Measurements from ENCODE around the gene ALX3. TPM values are rescaled to one million over a fixed set of nuclear protein-coding genes. Genes with fewer than 3 reads are reported as not detected.

The ALX3 gene
- total RNA-seq, 4 donors from 2014 or later = not detected

DNA sequence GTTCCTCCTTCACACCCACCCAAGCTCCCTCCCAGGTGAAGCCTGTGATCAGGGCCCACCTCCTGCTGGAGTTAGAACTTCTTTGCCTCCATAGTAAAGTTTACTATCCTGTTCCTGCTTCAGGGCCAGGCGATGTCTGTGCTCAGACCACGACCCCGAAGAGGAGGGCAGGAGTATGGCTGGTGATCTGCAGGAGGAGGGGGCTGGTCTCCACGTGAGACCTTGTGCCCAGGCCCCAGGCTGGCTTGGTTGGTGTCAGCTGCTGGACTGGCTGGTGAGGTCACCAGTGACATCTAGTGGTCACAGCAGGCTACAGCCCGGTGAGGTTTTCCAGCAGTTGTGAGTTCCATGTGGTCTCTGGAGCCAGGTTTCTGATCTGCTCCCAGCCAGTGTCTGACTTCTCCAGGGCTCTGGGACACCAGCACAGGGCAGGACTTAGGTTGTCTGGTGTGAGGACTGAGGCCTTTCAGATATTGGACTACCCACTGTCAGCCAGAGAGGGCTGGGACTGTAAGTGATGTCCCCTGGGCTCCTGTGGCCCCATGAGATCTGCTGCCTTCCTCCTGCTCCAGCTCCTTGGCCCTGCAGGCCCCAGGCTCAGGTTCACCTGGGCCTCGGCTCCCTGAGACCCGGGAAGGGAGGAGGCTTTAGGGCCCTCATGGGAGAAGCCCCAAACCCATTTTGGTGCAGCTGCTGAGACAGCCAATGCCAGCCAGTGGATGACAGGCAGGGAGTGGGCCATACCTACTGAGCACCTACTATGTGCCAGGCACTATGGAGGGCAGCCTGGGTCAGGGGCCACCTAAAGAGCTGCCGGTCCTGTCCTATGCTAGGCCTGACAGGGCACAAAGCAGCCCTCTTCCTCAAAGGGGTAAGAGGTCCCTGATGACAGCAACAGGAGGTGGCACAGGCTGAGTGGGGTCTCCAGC, 35.8 kb upstream of the ALX3 start:
- Histone ChIP-seq H3K9me3 (no peaks in the 10 kb centered on the region), H3K27me3 (no peaks in the 10 kb centered on the region), H3K36me3 (no peaks in the 10 kb centered on the region), H3K27ac (no peak overlapping the region), H3K4me1 (no peaks in the 10 kb centered on the region), H3K4me3 (no peak overlapping the region)
- TF ChIP-seq POLR2A (IDR thresholded peaks at IDR 0.05) (no peak), EP300 (IDR thresholded peaks at IDR 0.05) (no peak)
- TF ChIP-seq, protein P1, sequence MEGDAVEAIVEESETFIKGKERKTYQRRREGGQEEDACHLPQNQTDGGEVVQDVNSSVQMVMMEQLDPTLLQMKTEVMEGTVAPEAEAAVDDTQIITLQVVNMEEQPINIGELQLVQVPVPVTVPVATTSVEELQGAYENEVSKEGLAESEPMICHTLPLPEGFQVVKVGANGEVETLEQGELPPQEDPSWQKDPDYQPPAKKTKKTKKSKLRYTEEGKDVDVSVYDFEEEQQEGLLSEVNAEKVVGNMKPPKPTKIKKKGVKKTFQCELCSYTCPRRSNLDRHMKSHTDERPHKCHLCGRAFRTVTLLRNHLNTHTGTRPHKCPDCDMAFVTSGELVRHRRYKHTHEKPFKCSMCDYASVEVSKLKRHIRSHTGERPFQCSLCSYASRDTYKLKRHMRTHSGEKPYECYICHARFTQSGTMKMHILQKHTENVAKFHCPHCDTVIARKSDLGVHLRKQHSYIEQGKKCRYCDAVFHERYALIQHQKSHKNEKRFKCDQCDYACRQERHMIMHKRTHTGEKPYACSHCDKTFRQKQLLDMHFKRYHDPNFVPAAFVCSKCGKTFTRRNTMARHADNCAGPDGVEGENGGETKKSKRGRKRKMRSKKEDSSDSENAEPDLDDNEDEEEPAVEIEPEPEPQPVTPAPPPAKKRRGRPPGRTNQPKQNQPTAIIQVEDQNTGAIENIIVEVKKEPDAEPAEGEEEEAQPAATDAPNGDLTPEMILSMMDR (IDR thresholded peaks at IDR 0.05) = peak in 3 of 4 experiments; percentile 84 to 91 (median 85)
- 0% methylated on average over 3 to 4 of the region's 8 CpGs for WGBS, 2 donors (ENCODE audit: low coverage in 1 of 2)
- ATAC-seq = peak; percentile 77

DNA sequence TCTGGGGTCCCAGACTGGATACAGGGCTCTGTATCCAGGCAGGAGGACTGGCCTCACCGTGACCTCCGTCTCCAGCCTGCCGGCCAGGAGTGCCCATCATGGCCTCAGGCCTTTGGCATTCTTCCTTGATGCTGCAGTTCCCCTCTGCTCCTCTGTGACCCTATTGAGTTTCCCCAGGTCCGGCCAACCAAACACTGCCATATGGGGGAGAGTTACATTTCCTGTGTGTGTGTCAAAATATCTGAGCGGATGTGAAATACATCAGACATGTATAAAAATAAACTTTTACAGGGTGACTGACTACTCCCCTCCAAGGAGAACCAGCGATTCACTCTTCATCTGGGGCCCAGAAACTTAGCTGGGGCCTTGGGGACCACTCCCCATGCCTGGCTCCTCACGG, 31.6 kb upstream of the ALX3 start:
- TF ChIP-seq POLR2AphosphoS5 (IDR thresholded peaks at IDR 0.05) (no peak), POLR2A (IDR thresholded peaks at IDR 0.05) (no peak), EP300 (IDR thresholded peaks at IDR 0.05) (no peak)
- TF ChIP-seq, protein P1 (IDR thresholded peaks at IDR 0.05) = no peak
- WGBS, 2 donors (ENCODE audit: low coverage in 1 of 2) = 50 to 83% methylated on average over 1 to 2 of the region's 7 CpGs
- H3K27me3 ChIP-seq = peaks cover 14% of the 10 kb centered on the region
- no peaks in the 10 kb centered on the region for H3K36me3 ChIP-seq
- no peak for ATAC-seq
- no peak overlapping the region for H3K27ac ChIP-seq
- H3K9me3 ChIP-seq = no peaks in the 10 kb centered on the region
- no peaks in the 10 kb centered on the region for H3K4me1 ChIP-seq
- H3K4me3 ChIP-seq = no peak overlapping the region

DNA sequence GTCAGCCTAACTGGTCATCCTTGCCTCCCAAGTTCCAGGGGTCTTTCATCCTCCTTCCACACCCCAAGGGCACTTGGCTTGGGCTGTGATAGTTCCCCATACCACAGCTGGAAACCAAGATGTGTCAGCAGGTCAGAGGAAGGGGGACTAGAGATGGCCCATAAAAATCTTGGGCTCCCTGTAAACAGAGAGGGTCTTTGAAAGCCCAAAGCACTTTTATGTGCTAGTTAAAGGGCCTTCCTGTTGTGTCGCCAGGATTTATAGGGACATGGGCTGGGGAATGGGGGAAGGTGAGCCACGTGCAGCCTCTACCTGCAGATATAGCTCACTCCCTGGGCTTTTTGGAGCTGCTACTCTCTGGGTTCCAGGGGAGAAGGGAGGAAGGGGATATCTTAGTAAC, 29.9 kb upstream of the ALX3 start:
- no peak overlapping the region for H3K27ac ChIP-seq
- ATAC-seq = no peak
- H3K4me3 ChIP-seq = no peak overlapping the region
- 52% methylated on average over 2 of the region's 2 CpGs; no CpG with 5 or more reads in 1 of the 2 donors for WGBS, 2 donors (ENCODE audit: low coverage in 1 of 2)
- H3K9me3 ChIP-seq = no peaks in the 10 kb centered on the region
- no peaks in the 10 kb centered on the region for H3K4me1 ChIP-seq
- TF ChIP-seq, protein P1 (IDR thresholded peaks at IDR 0.05) = no peak
- peaks cover 31% of the 10 kb centered on the region for H3K27me3 ChIP-seq
- no peaks in the 10 kb centered on the region for H3K36me3 ChIP-seq

- H3K4me3 ChIP-seq = no peak overlapping the region
- no peak for ATAC-seq
- WGBS, 2 donors (ENCODE audit: low coverage in 1 of 2) = 60 to 66% methylated on average over 2 to 5 of the region's 9 CpGs
- H3K36me3 ChIP-seq = no peaks in the 10 kb centered on the region
- TF ChIP-seq, protein P1 (IDR thresholded peaks at IDR 0.05) = no peak
- TF ChIP-seq POLR2A (IDR thresholded peaks at IDR 0.05) = no peak
- TF ChIP-seq POLR2AphosphoS5 (IDR thresholded peaks at IDR 0.05) = no peak
- TF ChIP-seq EP300 (IDR thresholded peaks at IDR 0.05) = no peak
- H3K9me3 ChIP-seq = no peaks in the 10 kb centered on the region
- H3K27ac ChIP-seq = no peak overlapping the region
- H3K27me3 ChIP-seq = peaks cover 44% of the 10 kb centered on the region
- no peaks in the 10 kb centered on the region for H3K4me1 ChIP-seq
Measured at GRCh38 chr1:110098222-110099026, 28.0 kb upstream of the ALX3 start.
